GM21619 (cell line): ENCODE measurements around the gene MCU.
"Not testable (repeated sequence)": the region's sequence is repeated elsewhere in the genome, so short reads cannot be mapped to it uniquely, and the experiment has no call there.

Experiments
- ATAC-seq: cut with Tn5 transposase; IDR thresholded peaks from one replicate; pipeline ENCODE4 v1.9.1; 2021; ENCODE audit not compliant: unreplicated experiment

The MCU gene

DNA sequence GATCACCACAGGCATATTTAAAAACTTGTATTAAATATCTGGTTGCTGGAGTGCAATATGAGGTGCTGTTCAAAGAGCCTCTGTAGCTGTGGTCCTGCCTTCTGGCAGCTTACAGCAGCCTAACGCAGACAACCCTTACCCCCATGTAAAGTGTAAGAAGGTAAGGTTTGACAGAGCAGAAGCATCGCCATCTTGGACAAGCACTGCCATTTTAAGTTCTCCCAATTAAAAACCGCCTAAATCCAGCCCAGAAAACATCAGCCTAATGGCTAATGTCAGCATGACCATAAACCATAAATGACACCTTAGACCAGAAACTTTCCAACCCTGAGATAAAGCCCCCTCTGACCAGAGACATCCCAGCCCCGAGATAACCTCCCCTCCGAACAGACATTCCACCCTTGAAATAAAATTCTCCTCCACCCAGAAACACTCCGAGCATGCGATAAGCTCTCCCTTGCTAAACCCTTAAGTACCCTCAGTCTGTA lies 196.3 kb downstream of the MCU start:
- no peak for ATAC-seq

DNA sequence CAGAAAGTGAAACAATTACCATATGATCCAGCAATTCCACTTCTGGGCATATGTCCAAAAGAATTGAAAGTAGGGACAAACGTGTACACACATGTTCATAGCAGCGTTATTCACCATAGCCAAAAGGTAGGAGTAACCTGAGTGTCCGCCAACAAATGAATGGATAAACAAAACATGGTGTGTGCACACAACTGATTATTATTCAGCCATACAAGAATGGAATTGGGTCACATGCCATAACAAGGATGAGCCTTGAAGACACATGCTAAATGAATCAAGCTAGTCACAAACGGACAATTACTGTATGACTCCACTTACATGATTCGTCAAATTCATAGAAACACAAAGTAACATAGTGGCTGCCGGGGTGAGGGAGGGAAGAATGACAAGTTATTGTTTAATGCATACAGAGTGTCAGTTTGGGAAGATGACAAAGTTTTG lies 197.5 kb downstream of the MCU start:
- no peak for ATAC-seq

DNA sequence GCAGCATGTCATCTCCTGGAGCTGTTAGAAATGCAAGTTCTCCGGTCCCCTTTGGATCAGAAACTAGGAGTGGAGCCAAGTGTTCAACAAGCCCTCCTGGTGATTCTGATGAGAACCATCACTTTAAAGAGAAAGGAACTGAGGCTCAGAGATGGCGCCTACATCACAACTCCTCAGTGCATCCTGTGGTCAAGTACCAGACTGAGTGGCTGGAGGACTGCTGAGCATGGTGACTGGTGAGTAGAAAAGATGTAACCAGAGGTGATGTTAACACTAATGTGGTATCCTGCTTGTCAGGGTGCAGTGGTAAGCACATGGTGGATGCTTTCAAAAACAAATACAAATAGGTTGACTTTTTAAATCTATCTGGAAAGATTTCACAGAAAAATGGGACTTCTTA lies 198.1 kb downstream of the MCU start:
- no peak for ATAC-seq

DNA sequence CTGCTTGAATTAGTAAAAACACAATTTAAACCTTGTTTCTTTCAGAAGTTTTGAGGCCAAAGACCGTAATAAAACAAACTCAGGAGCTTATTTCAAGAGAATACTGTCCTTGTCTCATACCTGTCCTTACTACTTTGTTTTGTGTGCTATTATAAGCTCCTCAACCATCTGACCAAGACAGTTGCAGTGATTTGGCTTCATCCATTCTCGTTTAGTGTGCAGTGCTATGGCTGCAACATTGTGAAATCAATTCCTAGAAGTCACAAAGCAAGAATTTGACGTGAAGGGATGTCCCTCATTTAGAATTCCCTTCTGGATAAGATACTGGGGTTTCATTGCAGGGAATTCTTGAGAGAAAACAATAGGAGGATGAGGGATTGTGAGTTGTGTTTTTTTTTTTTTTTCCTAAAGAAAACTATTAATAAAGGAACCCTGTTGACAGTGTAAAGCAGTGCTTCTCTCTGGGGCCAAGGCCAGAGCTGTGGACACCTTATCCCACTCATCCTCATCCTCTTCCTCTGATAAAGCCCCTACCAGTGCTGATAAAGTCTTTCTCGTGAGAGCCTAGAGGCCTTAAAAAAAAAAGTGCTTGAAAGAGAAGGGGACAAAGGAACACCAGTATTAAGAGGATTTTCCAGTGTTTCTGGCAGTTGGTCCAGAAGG lies 201.3 kb downstream of the MCU start, which contains the start of gene OIT3:
Gene OIT3 (plus strand): TSS at position 604 of the 663 bp plus-strand sequence. CDS start 60 bp downstream, outside the sequence.
- no peak for ATAC-seq

DNA sequence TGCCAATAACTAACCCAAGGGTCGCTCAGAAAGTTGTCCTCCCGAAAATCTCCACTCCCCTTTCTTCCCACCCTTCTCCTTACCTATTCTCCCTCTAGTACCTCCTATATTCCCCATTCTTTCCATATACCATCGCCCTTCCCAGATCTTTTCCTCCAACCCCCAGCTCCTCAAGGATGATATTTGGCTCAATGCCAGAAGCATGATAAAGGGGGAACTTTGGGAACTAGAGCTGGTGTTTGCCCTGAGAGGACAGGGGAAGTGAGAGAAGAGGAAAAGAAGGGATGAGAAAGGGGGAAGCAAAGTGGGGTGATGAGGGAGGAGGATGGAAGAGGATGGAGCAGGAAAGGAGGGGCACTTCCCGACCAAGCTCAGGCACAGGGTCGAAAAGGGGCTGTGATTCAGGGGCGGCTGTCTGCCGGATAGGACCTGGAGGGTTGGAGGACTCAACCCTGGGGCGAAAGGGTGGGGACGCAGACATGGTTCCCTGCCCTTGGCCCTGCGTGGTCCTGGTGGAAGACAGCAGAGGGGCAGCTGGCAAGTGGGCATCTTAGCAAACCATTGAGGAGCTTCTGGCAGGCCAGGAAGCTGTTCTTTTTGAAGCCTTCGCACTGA lies 203.4 kb downstream of the MCU start:
- ATAC-seq: no peak

DNA sequence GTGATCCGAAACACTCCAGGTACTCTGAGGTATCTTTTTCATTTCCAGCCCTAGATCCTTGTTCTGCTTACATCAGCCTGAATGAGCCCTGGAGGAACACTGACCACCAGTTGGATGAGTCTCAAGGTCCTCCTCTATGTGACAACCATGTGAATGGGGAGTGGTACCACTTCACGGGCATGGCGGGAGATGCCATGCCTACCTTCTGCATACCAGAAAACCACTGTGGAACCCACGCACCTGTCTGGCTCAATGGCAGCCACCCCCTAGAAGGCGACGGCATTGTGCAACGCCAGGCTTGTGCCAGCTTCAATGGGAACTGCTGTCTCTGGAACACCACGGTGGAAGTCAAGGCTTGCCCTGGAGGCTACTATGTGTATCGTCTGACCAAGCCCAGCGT lies 206.7 kb downstream of the MCU start:
- ATAC-seq: no peak

DNA sequence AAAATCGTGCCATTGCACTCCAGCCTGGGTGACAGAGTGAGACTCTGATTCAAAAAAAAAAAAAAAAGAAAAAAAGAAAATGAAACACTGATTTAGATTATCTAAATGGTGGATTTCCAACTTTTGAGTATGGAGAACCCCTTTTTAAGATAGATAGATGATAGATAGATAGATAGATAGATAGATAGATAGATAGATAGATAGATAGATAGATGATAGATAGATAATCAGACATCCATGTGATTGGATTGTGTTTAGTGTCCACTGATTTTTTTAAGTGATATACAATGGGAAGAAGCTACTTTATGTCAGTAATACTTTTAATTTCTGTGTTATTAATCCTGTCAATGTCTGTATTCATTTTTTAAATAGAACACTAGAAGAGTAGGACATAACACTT lies 207.6 kb downstream of the MCU start:
- ATAC-seq: no peak

DNA sequence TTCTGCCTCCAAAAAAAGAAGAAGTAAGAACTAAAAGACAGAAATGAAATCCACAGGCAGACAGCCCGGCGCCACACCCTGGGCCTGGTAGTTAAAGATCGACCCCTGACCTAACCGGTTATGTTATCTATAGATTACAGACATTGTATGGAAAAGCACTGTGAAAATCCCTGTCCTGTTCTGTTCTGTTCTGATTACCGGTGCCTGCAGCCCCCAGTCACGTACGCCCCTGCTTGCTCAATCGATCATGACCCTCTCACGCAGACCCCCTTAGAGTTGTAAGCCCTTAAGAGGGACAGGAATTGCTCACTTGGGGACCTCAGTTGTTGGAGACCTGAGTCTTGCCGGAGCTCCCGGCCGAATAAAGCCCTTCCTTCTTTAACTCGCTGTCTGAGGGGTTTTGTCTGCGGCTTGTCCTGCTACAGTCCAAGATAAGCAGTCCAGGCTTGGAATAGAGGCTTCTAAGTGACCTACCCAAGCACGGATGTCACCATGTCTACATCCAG lies 212.1 kb downstream of the MCU start:
- ATAC-seq: not testable (repeated sequence)

DNA sequence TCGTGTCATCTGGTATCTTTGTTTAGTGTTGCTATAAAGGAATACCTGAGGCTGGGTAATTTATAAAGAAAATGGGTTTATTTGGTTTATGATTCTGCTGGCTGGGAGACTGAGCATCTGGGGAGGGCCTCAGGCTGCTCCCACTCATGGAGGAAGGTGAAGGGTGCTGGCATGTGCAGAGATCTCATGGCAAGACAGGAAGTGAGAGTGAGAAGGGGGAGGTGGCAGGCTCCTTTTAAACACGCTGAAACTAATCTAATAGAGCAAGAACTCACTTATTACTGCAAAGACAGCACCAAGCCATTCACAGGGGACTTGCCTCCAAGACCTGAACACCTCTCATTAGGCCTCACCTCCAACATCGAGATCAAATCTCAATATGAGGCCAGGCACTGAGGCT lies 212.9 kb downstream of the MCU start:
- ATAC-seq: no peak

DNA sequence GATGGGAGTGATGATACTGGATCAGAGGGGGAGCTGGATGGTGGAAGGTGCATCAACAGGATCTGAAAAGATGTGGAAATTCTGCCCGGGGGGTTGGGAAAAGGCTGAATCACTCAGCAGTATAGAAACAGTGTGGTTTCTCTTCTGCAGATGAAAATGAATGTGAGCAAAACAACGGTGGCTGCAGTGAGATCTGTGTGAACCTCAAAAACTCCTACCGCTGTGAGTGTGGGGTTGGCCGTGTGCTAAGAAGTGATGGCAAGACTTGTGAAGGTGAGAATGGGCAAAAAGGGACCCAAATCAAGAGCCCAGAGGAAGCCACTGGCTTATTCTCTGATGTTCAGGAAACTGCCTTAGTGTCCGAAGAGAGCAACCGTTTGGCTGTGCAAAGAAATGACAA lies 214.5 kb downstream of the MCU start:
- no peak for ATAC-seq

DNA sequence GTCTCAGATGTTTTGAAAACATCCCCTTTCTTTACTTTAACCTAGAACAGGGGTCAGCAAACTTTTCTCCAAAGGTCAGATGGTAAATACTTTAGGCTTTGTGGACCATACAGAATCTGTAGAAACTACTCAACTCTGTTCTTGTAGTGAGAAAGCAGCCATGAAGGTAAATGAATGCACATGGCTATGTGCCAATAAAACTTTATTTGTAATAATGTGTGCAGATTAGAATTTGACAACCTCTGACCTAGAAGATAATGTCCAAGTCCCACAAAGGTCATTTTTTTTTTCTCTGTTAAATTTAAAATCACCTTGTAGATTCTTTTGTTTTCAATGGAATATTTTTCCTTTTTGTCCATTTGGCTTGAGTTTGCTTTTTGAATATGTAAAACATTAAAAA lies 218.8 kb downstream of the MCU start:
- no peak for ATAC-seq

DNA sequence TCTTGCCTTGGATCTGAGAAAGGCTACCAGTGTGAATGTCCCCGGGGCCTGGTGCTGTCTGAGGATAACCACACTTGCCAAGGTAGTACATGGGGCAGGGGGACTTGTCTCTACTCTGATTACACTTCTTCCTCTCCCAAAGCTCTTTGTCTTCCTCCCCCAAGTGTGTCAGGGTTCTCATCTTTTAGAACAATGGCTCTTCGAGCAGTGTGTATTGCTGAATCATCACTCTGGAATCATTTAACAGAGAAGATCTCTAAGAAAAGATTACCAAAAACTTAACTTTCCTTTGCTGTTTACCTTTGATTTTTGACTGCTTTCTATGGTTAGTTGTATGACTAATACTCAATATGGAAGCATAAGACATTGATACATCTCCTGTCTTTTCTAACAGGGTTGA lies 219.8 kb downstream of the MCU start:
- ATAC-seq: no peak

DNA sequence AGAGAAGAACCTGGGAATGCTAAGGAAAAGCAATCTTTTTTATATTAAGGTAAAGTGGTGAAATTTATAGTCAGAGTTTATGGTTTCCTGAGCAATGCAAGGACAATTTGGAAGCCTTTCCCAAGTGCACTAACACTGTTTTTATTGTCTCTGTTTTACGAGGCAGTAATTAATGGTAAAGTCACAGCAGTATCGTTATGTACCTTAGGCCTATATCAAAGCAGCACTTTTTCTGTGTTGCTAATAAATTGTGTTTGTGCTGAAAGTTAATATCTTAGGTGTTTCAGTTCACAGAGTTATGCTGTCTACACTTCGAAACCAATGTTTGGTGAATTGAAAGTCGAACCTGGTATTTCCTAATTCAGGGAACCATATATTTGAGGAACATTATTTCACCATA lies 220.8 kb downstream of the MCU start:
- no peak for ATAC-seq

DNA sequence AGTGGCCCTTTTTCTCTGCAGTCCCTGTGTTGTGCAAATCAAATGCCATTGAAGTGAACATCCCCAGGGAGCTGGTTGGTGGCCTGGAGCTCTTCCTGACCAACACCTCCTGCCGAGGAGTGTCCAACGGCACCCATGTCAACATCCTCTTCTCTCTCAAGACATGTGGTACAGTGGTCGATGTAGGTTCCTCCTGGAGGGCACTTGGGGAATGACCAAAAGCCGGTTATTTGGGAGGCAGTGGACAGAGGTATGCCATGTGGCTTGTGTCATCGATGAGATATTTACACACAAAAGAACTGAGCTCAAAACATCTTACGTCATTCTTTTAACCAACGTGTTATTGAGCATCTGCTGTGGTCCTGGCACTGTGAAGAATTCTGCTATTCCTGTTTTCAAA lies 221.3 kb downstream of the MCU start:
- no peak for ATAC-seq

DNA sequence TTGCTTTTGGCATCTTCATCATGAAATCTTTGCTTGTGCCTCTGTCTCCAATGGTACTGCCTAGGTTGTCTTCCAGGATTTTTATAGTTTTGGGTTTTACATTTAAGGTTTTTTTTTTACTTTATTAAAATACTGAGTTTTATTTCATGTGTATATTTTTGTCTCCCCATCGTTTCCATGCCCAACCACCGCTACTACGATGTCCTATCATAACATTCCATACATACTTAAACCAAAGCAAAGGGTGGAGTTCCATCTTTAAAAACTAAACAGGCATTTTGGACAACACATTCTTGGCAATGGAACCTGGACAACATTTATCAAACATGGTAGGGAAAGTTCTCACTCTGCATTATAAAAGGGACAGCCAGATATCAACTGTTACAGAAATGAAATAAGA lies 225.3 kb downstream of the MCU start:
- not testable (repeated sequence) for ATAC-seq

DNA sequence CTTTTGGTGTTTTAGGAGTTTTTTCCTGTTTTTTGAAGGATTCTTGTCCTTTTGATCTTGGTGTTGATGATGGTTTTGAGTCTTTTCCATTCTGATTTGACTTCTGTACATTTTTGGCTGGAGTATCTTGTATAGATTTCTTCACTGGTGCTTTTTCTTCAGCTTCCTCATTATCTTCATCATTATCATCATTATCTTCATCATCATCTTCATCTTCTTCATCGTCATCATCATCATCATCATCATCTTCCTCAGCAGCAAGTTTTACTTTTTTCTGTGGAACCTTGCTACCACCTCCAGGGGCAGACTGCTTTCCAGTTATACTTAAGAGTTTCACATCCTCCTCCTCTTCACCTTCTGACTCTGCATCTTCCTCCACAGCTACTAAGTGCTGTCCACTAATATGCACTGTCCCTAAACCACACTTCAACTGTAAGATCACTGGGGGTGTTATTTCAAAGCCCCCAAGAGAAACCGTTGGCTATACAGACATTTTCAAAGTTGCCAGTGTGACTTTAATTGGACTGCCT lies 225.9 kb downstream of the MCU start:
- not testable (repeated sequence) for ATAC-seq

DNA sequence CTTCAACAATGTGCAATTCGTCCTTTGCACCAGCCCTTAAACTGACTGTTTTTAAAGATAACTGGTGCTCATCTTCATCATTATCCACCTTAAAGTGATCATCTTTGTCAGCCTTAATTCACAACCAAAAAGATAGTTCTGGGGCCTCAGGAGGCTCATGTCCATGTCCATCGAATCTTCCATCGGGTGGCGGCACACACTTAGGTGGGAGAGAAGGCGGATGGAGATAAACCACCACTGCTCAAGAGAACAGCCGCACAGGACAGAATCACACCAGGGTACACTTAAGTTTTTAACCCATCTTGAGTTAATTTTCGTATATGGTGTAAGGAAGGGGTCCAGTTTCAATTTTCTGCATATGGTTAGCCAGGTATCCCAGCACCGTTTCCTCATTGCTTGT lies 226.4 kb downstream of the MCU start:
- no peak for ATAC-seq

DNA sequence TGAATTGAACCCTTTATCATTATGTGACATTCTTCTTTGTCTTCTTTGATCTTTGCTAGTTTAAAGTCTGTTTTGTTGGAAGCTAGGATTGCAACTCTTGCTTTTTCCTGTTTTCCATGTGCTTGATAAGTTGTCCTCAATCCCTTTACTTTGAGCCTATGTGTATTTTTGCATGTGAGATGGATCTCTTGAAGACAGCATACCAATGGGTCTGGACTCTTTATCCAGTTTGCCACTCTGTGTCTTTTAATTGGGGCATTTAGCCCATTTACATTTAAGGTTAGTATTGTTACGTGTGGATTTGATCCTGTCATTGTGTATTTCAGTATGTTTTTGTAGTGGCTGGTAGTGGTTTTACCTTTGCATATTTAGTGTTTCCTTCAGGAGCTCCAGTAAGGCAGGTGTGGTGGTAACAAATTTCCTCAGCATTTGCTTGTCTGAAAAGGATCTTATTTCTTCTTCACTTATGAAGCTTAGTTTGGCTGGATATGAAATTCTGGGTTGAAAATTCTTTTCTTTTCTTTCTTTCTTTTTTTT lies 229.3 kb downstream of the MCU start:
- ATAC-seq: not testable (repeated sequence)

DNA sequence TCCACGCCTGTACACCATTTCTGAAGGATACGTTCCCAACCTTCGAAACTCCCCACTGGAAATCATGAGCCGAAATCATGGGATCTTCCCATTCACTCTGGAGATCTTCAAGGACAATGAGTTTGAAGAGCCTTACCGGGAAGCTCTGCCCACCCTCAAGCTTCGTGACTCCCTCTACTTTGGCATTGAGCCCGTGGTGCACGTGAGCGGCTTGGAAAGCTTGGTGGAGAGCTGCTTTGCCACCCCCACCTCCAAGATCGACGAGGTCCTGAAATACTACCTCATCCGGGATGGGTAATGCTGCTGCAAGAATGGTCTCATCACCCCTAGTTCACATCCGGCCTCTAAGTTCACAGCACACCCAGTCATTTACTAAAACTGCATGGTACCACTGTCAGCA lies 232.4 kb downstream of the MCU start:
- no peak for ATAC-seq

DNA sequence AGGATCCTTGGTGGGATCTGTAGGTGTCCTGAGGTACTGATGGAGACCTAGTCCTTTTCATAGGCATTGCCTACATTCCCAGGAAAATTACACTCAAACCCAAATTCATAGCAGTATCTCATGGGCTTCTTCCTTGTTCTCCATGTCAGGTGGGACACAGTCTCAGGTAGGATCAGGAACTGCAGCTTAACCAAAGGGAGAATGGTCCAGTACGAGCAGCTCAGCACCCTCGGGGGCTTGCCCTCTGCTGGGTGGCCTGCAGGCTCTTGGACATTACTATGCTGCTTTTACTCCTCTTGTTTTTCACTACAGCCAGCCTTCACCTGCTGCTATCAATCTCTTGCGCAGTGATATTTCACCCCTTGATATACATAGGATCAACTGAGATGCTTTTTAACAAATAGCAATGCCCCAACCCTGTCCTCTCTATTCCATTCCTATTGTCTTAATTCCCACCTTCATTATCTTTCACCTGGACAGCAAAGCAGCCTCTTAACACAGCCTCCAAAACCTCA lies 234.1 kb downstream of the MCU start:
- ATAC-seq: no peak

DNA sequence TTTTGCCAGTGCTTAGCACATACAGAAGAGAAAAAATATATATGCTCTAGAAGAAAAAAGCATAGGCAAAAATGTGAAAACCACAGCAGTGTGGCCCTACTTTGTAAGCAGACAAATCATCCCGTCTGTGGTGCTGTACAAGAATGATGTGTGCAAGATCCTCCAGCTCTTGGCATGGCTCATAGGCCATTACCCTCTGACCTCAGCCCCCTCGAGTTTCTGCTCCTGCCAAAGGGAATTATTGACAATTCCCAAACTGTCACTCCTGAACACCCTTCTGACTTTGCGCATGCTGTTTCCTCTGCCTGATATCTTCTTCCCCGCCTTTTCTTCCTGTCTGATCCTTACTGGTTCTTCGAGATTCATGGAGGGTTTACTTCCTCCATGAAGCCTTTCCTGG lies 235.5 kb downstream of the MCU start:
- ATAC-seq: no peak

DNA sequence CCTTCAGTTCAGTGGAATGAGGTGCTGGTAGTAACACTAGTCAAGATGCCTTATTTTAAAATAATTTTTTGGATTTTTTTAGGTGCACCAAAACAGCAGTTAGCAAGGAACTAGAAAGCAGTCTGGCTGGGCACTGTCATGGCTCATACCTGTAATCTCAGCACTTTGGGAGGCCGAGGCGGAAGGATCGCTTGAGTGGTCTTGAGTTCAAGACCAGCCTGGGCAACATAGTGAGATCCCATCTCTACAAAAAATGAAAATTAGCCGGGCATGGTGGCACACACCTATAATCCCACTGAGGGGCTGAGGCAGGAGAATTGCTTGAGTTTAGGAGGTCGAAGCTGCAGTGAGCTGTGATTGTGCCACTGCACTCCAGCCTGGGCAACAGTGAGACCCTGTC lies 236.9 kb downstream of the MCU start:
- ATAC-seq: no peak
